Right cardiac atrium (tissue), 5 donors: ENCODE measurements around the gene ZNF740. TPM values are rescaled to one million over a fixed set of nuclear protein-coding genes. Genes with fewer than 3 reads are reported as not detected.

Experiments used
- ATAC-seq, 2 donors: fragments of 200-7000 bp; cut with Tn5 transposase; one replicate each; pipeline versions ENCODE4 v1.8.0 to v1.9.1; 2020; ENCODE audit warnings: moderate library complexity in 2 of 2, mild to moderate bottlenecking in 1 of 2
- DNase-seq, 3 donors: peaks; one replicate each; pipeline ENCODE4 v3.0.0-alpha.2; 2020
- H3K27ac ChIP-seq: one replicate; pipeline ENCODE4 v1.5.1; 2013; ENCODE audit warnings: mild to moderate bottlenecking, low read length, control low read depth, moderate library complexity
- H3K27me3 ChIP-seq: one replicate; pipeline ENCODE4 v1.6.1; 2013; ENCODE audit not compliant: control insufficient read depth, insufficient read depth
- H3K4me1 ChIP-seq: one replicate; pipeline ENCODE4 v1.6.1; 2013; ENCODE audit warnings: low read length; ENCODE audit not compliant: control insufficient read depth, insufficient read depth
- H3K4me3 ChIP-seq: one replicate; pipeline ENCODE4 v1.5.1; 2013; ENCODE audit warnings: low read length, control low read depth
- H3K9me3 ChIP-seq: one replicate; pipeline ENCODE4 v1.6.1; 2013; ENCODE audit warnings: low read length; ENCODE audit not compliant: control insufficient read depth
- WGBS: extraction: QIAGEN DNeasy Blood & Tissue Kit; methylation state at CpG from one replicate; pipeline ENCODE4 v1.1.7; 2013; 5-methylcytosine and 5-hydroxymethylcytosine counted together
- intact Hi-C, 4 donors: fragments of 100-400 bp; cut with DNase I; formaldehyde crosslinking; loops; one replicate each; pipeline versions ENCODE4 v1.11.0 to v1.14.0; 2022 to 2023
- polyA plus RNA-seq: library from polyadenylated mRNA; stranded (reverse); fragments of 200-250 nt; gene quantifications from one replicate; pipeline ENCODE4 v1.2.3, GENCODE V29; 2013
- total RNA-seq, 4 donors: library from RNA; stranded (reverse); fragmentation: NEBNext Ultra II Directional; extraction: Animal tissue kit (Norgen Biotek cat#: 25700); gene quantifications; one replicate each; pipeline ENCODE4 v1.2.1, GENCODE V29; 2021
- donor health status: healthy with polysubstance abuse.
- donor health status: DM: no; HTN: yes; CAD: no.
- donor health status: DM: no; HTN: no; CAD: no.
- donor health status: DM: no; HTN: yes; CAD: no; lungs with severe emphysema.
- donor health status: DM: yes; HTN: yes; CAD: no.

ZNF740 gene
- total and polyA plus RNA-seq, 5 donors = 5.3 to 29.9 (median 17.0) TPM

GRCh38 chr12:53221203-53222080 lies 40.9 kb downstream of the ZNF740 start:
- no peaks in the 10 kb centered on the region for H3K9me3 ChIP-seq
- ATAC-seq (peak; percentile 62 to 69), DNase-seq (peak; percentile 78 to 95 (median 92))
- no peaks in the 10 kb centered on the region for H3K27me3 ChIP-seq
- H3K4me3 ChIP-seq = peak overlapping the region; percentile 93
- under 1% methylated on average over 72 of the region's 72 CpGs for WGBS
- intact Hi-C loops = no loop called here
- H3K27ac ChIP-seq = peak overlapping the region; percentile 95
- peaks cover 8% of the 10 kb centered on the region for H3K4me1 ChIP-seq

- Histone ChIP-seq H3K4me3 (peak overlapping the region; percentile 93), H3K4me1 (peaks cover 8% of the 10 kb centered on the region), H3K27me3 (no peaks in the 10 kb centered on the region), H3K27ac (peak overlapping the region; percentile 95), H3K9me3 (no peaks in the 10 kb centered on the region)
- 49% methylated on average over 5 of the region's 5 CpGs for WGBS
- intact Hi-C loops = no loop called here
- ATAC-seq (no peak), DNase-seq (peak in 1 of 3 donors; percentile 40)
These were observed 41.7 kb downstream of the ZNF740 start for GRCh38 chr12:53222170-53222721.

DNA sequence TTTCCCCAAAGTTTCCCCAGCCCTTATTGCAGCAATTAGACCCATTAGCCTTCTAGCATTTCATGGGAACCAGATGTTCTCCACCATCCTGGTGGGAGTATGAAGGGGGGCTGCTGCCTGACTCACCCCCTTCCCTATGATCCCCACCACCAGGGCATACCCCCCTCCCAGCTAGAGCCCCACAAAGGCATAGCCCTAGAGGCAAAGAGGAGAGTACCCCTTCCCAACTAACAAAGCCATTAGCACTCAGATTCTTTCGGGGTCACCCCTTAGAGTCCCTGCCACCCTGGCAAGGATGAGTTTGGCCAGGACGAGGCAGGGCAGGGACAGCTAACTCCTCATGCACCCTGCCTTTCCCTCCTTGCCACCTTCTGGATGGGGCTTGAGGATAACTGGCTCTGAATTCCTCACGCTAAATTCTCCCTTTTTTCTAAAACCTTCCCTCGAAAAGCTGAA lies 42.3 kb downstream of the ZNF740 start:
- H3K27me3 ChIP-seq = no peaks in the 10 kb centered on the region
- H3K4me3 ChIP-seq = no peak overlapping the region
- peaks cover 8% of the 10 kb centered on the region for H3K4me1 ChIP-seq
- ATAC-seq (no peak), DNase-seq (no peak)
- H3K27ac ChIP-seq = peak overlapping the region; percentile 54
- intact Hi-C loops = no loop called here
- no peaks in the 10 kb centered on the region for H3K9me3 ChIP-seq
- WGBS = 41% methylated on average over 4 of the region's 4 CpGs

DNA sequence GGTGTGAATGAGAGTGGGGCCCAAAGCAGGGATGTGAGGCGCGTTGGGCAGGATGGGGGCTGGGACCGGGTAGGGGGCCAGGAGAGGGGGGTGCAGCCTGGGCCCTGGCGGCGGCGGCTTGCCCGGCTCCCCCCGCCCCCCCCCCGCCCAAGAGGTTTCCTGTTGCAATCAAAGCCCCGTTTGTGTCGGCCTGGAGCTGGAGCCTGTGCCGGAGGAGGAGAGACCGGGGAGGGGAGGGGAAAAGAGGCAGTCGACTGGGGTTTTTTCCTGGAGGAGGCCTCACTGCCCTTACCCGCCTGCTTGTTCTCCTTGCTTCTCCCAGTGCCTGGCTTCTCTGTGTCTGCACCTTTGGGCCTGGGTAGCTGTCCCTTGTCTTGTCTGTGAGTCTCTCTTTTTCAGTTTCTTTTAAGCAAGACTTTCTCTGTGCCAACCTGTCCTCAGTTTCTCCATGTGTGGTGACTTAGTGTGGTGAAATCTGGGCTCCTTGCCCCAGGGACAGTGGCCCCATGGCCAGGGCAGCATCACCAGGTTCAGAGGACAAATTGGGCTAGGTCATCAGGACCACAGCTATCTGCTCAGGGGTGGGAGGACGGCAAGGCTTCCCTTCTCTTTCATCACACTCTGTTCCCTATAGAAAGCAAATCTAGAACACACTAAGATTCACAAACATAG lies 43.0 kb downstream of the ZNF740 start:
- Histone ChIP-seq H3K9me3 (no peaks in the 10 kb centered on the region), H3K4me1 (peaks cover 8% of the 10 kb centered on the region), H3K27ac (peak overlapping the region; percentile 80), H3K27me3 (no peaks in the 10 kb centered on the region), H3K4me3 (no peak overlapping the region)
- ATAC-seq (no peak), DNase-seq (peak; percentile 67 to 84 (median 84))
- WGBS = 20% methylated on average over 16 of the region's 16 CpGs
- intact Hi-C loops = no loop called here

GRCh38 chr12:53224061-53224896 lies 43.8 kb downstream of the ZNF740 start:
- peak overlapping the region; percentile 7 for H3K27ac ChIP-seq
- intact Hi-C loops = no loop called here
- DNase-seq = no peak
- peaks cover 8% of the 10 kb centered on the region for H3K4me1 ChIP-seq
- ATAC-seq = no peak
- H3K9me3 ChIP-seq = no peaks in the 10 kb centered on the region
- no peak overlapping the region for H3K4me3 ChIP-seq
- H3K27me3 ChIP-seq = no peaks in the 10 kb centered on the region
- WGBS = 60% methylated on average over 11 of the region's 11 CpGs

GRCh38 chr12:53224897-53225634 lies 44.5 kb downstream of the ZNF740 start:
- H3K9me3 ChIP-seq = no peaks in the 10 kb centered on the region
- DNase-seq (no peak), ATAC-seq (no peak)
- 80% methylated on average over 10 of the region's 10 CpGs for WGBS
- peaks cover 8% of the 10 kb centered on the region for H3K4me1 ChIP-seq
- no peaks in the 10 kb centered on the region for H3K27me3 ChIP-seq
- no peak overlapping the region for H3K27ac ChIP-seq
- H3K4me3 ChIP-seq = no peak overlapping the region
- intact Hi-C loops = no loop called here

- ATAC-seq (no peak), DNase-seq (no peak)
- no peak overlapping the region for H3K27ac ChIP-seq
These were observed 45.3 kb downstream of the ZNF740 start for GRCh38 chr12:53225635-53226424.

GRCh38 chr12:53226815-53227214 lies 46.3 kb downstream of the ZNF740 start:
- Histone ChIP-seq H3K4me3 (no peak overlapping the region), H3K27ac (no peak overlapping the region), H3K27me3 (no peaks in the 10 kb centered on the region), H3K9me3 (no peaks in the 10 kb centered on the region), H3K4me1 (peaks cover 8% of the 10 kb centered on the region)
- intact Hi-C loops = no loop called here
- WGBS = 95% methylated on average over 4 of the region's 4 CpGs
- ATAC-seq = no peak
- no peak for DNase-seq

More at GRCh38 chr12:53225635-53226424, 45.3 kb downstream of the ZNF740 start:
- no peak overlapping the region for H3K4me3 ChIP-seq
- no peaks in the 10 kb centered on the region for H3K9me3 ChIP-seq
- intact Hi-C loops = no loop called here
- no peaks in the 10 kb centered on the region for H3K27me3 ChIP-seq
- WGBS = 90% methylated on average over 10 of the region's 10 CpGs
- H3K4me1 ChIP-seq = peaks cover 8% of the 10 kb centered on the region

DNA sequence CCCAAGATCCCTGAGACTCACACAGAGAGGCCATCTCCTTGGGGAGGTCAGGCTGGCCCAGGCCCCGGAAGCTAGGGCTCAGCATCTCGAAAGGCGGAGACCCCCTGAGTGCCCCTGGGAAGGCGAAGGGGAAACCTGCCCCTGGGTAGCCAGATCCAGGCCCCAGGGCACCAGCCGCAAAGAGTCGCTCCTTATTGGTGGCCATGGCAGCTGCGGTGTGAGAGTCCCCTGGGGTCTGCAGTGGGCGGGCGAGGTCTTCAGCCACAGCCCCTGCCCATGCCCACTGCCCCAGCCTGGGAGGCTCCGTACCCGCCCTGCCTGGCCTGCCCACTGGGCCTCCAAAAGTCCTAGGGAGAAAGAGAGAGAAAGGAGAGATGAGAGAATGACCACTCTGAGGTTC lies 46.8 kb downstream of the ZNF740 start:
- Histone ChIP-seq H3K27me3 (no peaks in the 10 kb centered on the region), H3K4me3 (no peak overlapping the region), H3K4me1 (peaks cover 8% of the 10 kb centered on the region), H3K27ac (no peak overlapping the region), H3K9me3 (no peaks in the 10 kb centered on the region)
- DNase-seq = no peak
- no peak for ATAC-seq
- intact Hi-C loops = no loop called here
- WGBS = 94% methylated on average over 11 of the region's 11 CpGs
